DOHH2 (cell line): ENCODE results near the gene PTPN3.
A peak's percentile ranks its signal among the peaks of the same experiment; 100 is the strongest.

Experiments
- H3F3A ChIP-seq: fragments of 200-600 bp; sonication (generic), shearing (Covaris generic); 2 replicates; pipeline ENCODE4 v1.6.0; 2016; ENCODE audit warnings: antibody characterized with exemption, mild to moderate bottlenecking; ENCODE audit not compliant: control insufficient read depth, insufficient read depth
- H3K27ac ChIP-seq: fragments of 200-600 bp; sonication (generic); 2 replicates; pipeline ENCODE4 v1.5.1; 2014; ENCODE audit warnings: low read depth, mild to moderate bottlenecking, low read length, moderate library complexity
- H3K27me3 ChIP-seq: fragments of 200-600 bp; sonication (generic); 2 replicates; pipeline ENCODE4 v1.6.1; 2014; ENCODE audit warnings: mild to moderate bottlenecking, low read length, mixed read lengths; ENCODE audit not compliant: control insufficient read depth
- H3K36me3 ChIP-seq: fragments of 200-600 bp; sonication (generic); 2 replicates; pipeline ENCODE4 v1.6.1; 2014; ENCODE audit warnings: mild to moderate bottlenecking, low read length, moderate library complexity, mixed read lengths; ENCODE audit not compliant: control insufficient read depth
- H3K4me1 ChIP-seq: fragments of 200-600 bp; sonication (generic); 2 replicates; pipeline ENCODE4 v1.6.1; 2014; ENCODE audit warnings: mild to moderate bottlenecking, low read length, mixed read lengths; ENCODE audit not compliant: control insufficient read depth
- H3K4me2 ChIP-seq: fragments of 200-600 bp; sonication (generic); 2 replicates; pipeline ENCODE4 v1.6.0; 2014; ENCODE audit warnings: mild to moderate bottlenecking, low read length, moderate library complexity
- H3K4me3 ChIP-seq: fragments of 200-600 bp; sonication (generic); 2 replicates; pipeline ENCODE4 v1.5.1; 2014; ENCODE audit warnings: mild to moderate bottlenecking, low read length, mixed read lengths
- H3K79me2 ChIP-seq: fragments of 200-600 bp; sonication (generic); 2 replicates; pipeline ENCODE4 v1.6.1; 2014; ENCODE audit warnings: mild to moderate bottlenecking, low read length, mixed read lengths; ENCODE audit not compliant: control insufficient read depth
- H3K9me2 ChIP-seq: fragments of 200-600 bp; sonication (generic); replicated peaks from 2 replicates; pipeline ENCODE4 v1.6.1; 2014; ENCODE audit warnings: mild to moderate bottlenecking, low read length, mixed read lengths; ENCODE audit not compliant: control insufficient read depth
- H3K9me3 ChIP-seq: fragments of 200-600 bp; sonication (generic); 2 replicates; pipeline ENCODE4 v1.6.1; 2014; ENCODE audit warnings: antibody characterized with exemption, low read length, mixed read lengths; ENCODE audit not compliant: control insufficient read depth, insufficient read depth
- H4K20me1 ChIP-seq: fragments of 200-600 bp; sonication (generic); 2 replicates; pipeline ENCODE4 v1.6.0; 2014; ENCODE audit warnings: low read depth, mild to moderate bottlenecking, antibody characterized with exemption, low read length, moderate library complexity; ENCODE audit not compliant: control insufficient read depth, insufficient read depth
- CTCF ChIP-seq: fragments of 200-600 bp; sonication (generic); IDR thresholded peaks from one replicate; pipeline ENCODE4 v1.5.1; 2014; ENCODE audit warnings: antibody characterized with exemption, mild to moderate bottlenecking, low read depth, low read length; ENCODE audit not compliant: poor library complexity, severe bottlenecking
- EZH2phosphoT487 ChIP-seq: fragments of 200-600 bp; sonication (generic); IDR thresholded peaks from 2 replicates; pipeline ENCODE4 v1.6.1; 2017; ENCODE audit warnings: borderline replicate concordance, mild to moderate bottlenecking, antibody characterized with exemption, low read length, moderate library complexity, mixed read lengths

Gene PTPN3

GRCh38 chr9:109471475-109472393, 26.4 kb downstream of the PTPN3 start:
- H3K27ac ChIP-seq: no peak overlapping the region
- TF ChIP-seq EZH2phosphoT487 (no peak), CTCF (no peak)
- no peaks in the 10 kb centered on the region for H3K79me2 ChIP-seq

GRCh38 chr9:109469646-109470358, 28.3 kb downstream of the PTPN3 start:
- H3K9me3 ChIP-seq: no peaks in the 10 kb centered on the region
- H3K27me3 ChIP-seq: peaks cover 9% of the 10 kb centered on the region; the same call in 1 of the 2 replicates
- H3K27ac ChIP-seq: no peak overlapping the region
- no peaks in the 10 kb centered on the region for H3K9me2 ChIP-seq
- H4K20me1 ChIP-seq: no peaks in the 10 kb centered on the region
- H3K4me1 ChIP-seq: no peaks in the 10 kb centered on the region
- H3F3A ChIP-seq: no peaks in the 10 kb centered on the region
- no peaks in the 10 kb centered on the region for H3K36me3 ChIP-seq
- no peak overlapping the region for H3K4me2 ChIP-seq
- no peak overlapping the region for H3K4me3 ChIP-seq
- H3K79me2 ChIP-seq: no peaks in the 10 kb centered on the region
- TF ChIP-seq EZH2phosphoT487 (no peak), CTCF (peak; percentile 79)

More at GRCh38 chr9:109471475-109472393, 26.4 kb downstream of the PTPN3 start:
- no peak overlapping the region for H3K4me2 ChIP-seq
- H3K27me3 ChIP-seq: peaks cover 9% of the 10 kb centered on the region; the same call in 1 of the 2 replicates
- H3K36me3 ChIP-seq: no peaks in the 10 kb centered on the region
- H4K20me1 ChIP-seq: no peaks in the 10 kb centered on the region
- no peak overlapping the region for H3K4me3 ChIP-seq
- no peaks in the 10 kb centered on the region for H3K9me3 ChIP-seq
- H3K4me1 ChIP-seq: no peaks in the 10 kb centered on the region
- H3F3A ChIP-seq: no peaks in the 10 kb centered on the region
- H3K9me2 ChIP-seq: no peaks in the 10 kb centered on the region

GRCh38 chr9:109468927-109469326, 29.2 kb downstream of the PTPN3 start:
- H3K9me3 ChIP-seq: no peaks in the 10 kb centered on the region
- H4K20me1 ChIP-seq: no peaks in the 10 kb centered on the region
- H3K27me3 ChIP-seq: peaks cover 12% of the 10 kb centered on the region; the same call in 1 of the 2 replicates
- TF ChIP-seq CTCF: no peak
- TF ChIP-seq EZH2phosphoT487: no peak
- no peaks in the 10 kb centered on the region for H3K4me1 ChIP-seq
- H3K36me3 ChIP-seq: no peaks in the 10 kb centered on the region
- H3K4me3 ChIP-seq: no peak overlapping the region
- H3F3A ChIP-seq: no peaks in the 10 kb centered on the region
- no peaks in the 10 kb centered on the region for H3K9me2 ChIP-seq
- no peak overlapping the region for H3K4me2 ChIP-seq
- H3K79me2 ChIP-seq: no peaks in the 10 kb centered on the region
- H3K27ac ChIP-seq: no peak overlapping the region
